HK-2 (cell line): Measurements from ENCODE around the gene IFNA6.

Experiments used
- DNase-seq: peaks from one replicate; pipeline ENCODE4 v3.0.0-alpha.2; 2018; ENCODE audit not compliant: unreplicated experiment

Gene IFNA6

DNA sequence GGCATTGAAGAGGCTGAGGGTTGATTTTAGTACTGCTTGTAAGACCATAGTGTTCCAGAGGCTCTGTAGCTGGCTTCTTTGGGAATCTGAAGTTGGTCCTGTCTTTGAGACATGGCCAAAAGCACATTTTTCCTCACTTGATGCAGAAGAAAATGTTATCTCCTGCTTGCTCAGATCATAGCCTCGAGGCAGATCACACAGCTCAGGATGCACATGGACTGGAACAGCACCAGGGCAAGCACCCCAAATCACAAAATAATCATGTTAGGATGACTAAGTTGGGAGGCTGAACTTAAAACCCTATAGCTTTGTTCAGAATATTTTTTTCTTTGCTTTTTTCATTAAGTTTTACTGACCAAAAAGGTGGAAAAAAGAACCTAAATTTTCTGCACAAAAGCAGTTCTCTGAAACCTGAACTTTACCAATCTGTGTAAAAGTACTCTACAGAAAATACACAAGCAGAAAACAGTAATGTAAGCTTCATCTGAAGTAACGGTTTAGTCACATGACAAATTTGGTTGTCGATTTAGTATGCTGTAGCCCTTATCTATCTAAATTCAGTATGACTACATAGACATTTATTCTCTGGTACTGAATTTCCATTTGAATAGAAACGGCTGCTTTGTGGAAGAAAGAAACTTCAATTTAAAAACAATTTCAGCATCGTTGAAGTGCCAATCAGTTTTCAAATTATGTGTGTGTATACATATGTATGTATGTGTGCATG, 18.8 kb downstream of the IFNA6 start:
- no peak for DNase-seq

DNA sequence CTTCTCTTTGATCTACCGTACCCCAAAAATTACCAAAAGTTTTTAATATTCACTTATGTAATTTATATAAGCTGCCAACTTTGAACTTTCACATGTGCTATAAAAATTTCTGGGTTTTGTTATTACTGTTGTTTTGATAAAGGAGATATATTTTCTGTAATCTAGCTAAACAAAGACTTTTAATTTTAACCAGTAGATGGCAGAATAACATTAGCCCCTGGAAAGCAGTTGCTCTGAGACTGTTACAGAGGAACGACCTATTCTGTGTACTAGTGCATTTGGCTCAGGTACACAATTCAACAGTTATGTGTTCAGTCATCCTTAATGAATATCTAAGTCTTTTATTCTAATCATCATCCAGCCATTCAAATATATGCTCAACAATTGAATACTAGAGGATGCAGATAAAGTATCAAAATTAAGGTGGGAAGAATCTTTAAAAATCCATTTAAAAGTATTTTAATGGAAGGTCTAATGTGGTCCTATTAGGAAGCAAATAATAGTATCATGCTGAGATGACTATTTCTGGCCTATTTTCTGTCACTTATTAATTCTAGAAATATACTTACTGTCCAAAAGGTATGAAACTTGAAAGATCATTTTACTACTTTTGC, 24.1 kb downstream of the IFNA6 start:
- no peak for DNase-seq

- DNase-seq: no peak
Observed at GRCh38 chr9:21324047-21324446, 26.6 kb downstream of the IFNA6 start.

DNA sequence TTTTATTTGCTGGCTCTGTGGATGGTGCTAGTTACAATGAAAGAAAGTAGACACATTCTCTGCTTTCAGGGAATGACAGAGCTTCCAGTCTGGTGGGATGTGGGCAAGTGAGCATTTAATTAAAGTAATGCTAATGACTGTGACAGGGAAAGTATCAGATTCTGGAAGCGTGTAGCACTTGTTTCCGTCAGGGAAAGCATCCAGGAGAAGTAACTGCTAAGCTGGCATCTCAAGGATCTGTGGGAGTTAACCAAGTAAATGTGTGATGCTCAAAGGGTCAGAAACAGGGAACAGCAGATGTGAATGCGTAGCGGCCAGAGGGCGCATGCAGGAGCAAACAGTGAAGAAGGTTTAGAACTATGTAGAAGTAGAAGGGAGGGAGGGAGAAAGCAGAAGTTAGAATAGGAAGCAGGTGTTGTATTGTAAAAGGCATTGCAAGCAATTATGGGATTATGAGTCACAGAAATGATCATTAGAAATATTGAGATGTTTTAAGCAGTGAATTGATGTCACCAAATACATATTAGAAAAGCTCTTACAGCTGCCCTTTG, 27.7 kb downstream of the IFNA6 start:
- DNase-seq: no peak

DNA sequence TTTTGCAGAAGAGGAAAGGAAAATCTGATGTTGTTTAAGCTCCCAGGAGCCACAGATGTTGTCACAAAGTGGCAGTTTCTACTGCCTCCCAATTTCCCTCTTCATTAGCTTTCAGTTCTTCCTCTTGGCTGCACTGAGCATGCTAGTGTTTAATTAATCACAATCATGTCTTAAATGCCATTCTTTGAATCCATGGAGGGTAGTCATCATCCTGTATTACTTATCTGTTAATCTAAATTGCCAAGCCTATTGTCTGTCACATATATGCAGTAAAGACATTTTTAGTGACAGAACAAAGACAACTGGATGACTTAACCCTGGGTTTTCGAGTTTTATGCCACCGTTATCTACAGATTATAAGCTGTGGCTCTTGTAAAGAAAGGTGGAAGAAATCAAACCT, 30.2 kb downstream of the IFNA6 start:
- no peak for DNase-seq

DNA sequence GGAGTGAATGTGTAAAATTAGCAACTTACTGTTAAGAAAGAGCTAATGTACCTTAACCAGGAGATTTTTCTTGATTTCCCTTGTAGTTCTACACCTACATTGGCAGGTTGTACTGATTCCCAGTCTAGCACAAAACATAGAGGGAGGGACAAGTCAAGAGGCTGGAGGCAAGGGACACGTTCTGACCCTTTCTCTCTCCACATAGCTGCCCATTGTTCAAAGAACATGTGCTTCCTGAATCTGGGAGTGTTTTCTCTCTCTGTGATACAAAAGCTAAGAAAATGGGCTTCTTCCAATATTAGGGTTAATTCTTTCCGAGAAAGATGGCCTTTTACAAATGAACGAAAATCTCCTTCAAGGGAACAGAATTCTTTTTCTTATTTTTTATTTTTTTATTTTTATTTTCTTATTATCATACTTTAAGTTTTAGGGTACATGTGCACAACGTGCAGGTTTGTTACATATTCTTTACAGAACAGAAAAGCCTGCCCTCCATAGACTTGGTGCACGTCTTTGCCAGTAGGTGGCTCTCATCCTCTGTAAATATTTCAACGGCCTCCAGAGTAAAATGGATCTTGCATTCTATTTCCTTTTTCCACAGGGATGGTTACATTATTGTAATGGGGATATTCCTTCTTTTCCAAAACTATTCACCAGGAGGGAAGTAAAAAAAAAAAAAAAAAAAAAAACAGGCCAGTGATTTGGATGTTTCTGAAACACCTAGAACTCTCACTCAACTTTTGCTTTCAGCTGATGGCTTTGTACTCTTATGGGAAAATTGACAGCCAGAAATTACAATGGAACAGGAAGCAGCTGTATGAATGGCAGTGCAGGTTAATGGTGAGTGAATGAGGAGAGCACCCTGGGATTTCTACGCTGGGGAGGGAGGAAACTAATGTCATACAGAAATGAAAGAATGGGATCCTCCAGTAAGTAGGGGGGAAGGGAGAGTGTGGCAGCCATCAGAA, 32.4 kb downstream of the IFNA6 start:
- DNase-seq: no peak

DNA sequence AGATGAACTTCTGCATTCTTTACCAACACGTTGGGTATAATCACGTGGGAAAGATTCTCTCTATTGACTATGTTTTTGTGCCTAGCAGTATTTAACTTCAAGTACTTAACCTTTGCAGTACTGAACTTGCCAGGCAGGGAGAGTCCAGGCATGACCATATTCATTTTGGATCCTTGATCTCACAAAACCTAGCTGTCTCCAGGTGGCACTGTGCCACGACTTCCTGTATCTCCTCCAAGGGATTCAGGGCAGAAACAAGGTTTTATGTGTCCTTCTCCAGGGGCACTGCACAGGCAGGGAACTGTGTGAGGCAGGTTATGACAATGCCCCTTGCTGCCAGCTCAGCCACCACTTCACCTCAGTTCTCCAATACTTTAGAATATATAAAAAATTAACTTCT, 33.8 kb downstream of the IFNA6 start:
- no peak for DNase-seq

GRCh38 chr9:21316032-21316842, 34.5 kb downstream of the IFNA6 start:
- no peak for DNase-seq

DNA sequence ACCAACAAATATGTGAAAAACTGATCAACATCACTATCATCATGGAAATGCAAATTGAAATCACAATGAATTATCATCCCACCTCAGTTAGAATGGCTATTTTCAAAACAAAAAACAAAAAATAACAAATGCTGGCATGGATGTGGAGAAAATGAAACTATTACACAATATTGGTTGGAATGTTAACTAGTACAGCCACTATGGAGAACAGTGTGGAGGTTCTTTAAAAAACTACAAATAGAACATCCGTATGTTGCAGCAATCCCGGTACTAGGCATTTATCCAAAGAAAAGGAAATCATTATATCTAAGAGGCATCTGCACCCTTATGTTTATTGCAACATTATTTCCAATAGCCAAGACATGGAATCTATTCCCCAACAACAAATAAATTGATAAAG, 36.5 kb downstream of the IFNA6 start:
- no peak for DNase-seq

GRCh38 chr9:21311889-21312288, 38.8 kb downstream of the IFNA6 start:
- DNase-seq: no peak

- DNase-seq: no peak
Observed at GRCh38 chr9:21305213-21305612, 45.5 kb downstream of the IFNA6 start, which contains the start of gene IFNA5. Gene IFNA5 (minus strand): TSS chr9:21305313. CDS start chr9:21305256, 57 bp downstream.
